IMR-90 (cell line): ENCODE results near the gene SEMA4D. TPM values are rescaled to one million over a fixed set of nuclear protein-coding genes. Genes with fewer than 3 reads are reported as not detected.
A peak's percentile ranks its signal among the peaks of the same experiment; 100 is the strongest.

Experiments used
- ATAC-seq: fragments of 200-7000 bp; cut with Tn5 transposase; 2 replicates; pipeline ENCODE4 v1.9.1; 2020; ENCODE audit warnings: low read depth, mild to moderate bottlenecking, moderate library complexity
- BruUV-seq: library from RNA; stranded (reverse); fragments of 400-500 nt; replicated peaks from 2 replicates; lab custom pipeline; 2021; lab: Mats Ljungman, UMichigan
- CTCF ChIA-PET: fragments of 300-600 bp; formaldehyde crosslinking; extraction: SDS; loops from one replicate; lab custom pipeline; 2021; ENCODE audit warnings: antibody characterized with exemption; lab: Yijun Ruan, JAX
- POLR2A ChIA-PET: fragments of 300-600 bp; sonication (Branson Sonifier 250); formaldehyde crosslinking; loops from one replicate; lab custom pipeline; 2022; ENCODE audit warnings: antibody characterized with exemption; ENCODE audit not compliant: unreplicated experiment; lab: Charles Lee
- DNase-seq: peaks from one replicate; pipeline ENCODE4 v3.0.0; 2013
- H2AFZ ChIP-seq: replicated peaks from 2 replicates; pipeline ENCODE3; 2013; ENCODE audit warnings: low read length, mild to moderate bottlenecking; ENCODE audit not compliant: poor library complexity
- H2AK5ac ChIP-seq: 2 replicates; pipeline ENCODE4 v1.6.1; 2013; ENCODE audit warnings: low read depth, low read length, inconsistent platforms
- H2AK9ac ChIP-seq: replicated peaks from 2 replicates; pipeline ENCODE3; 2013; ENCODE audit warnings: mild to moderate bottlenecking, low read depth, low read length, moderate library complexity; ENCODE audit not compliant: poor library complexity
- H2BK120ac ChIP-seq: 2 replicates; pipeline ENCODE4 v1.6.1; 2013; ENCODE audit warnings: low read depth, low read length, inconsistent platforms
- H2BK15ac ChIP-seq: 3 replicates; pipeline ENCODE4 v1.6.1; 2013; ENCODE audit warnings: low read depth, low read length, inconsistent platforms
- H2BK20ac ChIP-seq: 2 replicates; pipeline ENCODE4 v1.6.1; 2013; ENCODE audit warnings: low read depth, mild to moderate bottlenecking, inconsistent platforms, low read length, moderate library complexity
- H2BK5ac ChIP-seq: 2 replicates; pipeline ENCODE4 v1.6.1; 2013; ENCODE audit warnings: mild to moderate bottlenecking, low read depth, low read length, inconsistent platforms; ENCODE audit not compliant: poor library complexity, severe bottlenecking
- H3K14ac ChIP-seq: replicated peaks from 2 replicates; pipeline ENCODE4 v1.6.1; 2013; ENCODE audit warnings: low read depth, low read length, inconsistent platforms
- H3K18ac ChIP-seq: 2 replicates; pipeline ENCODE4 v1.6.1; 2013; ENCODE audit warnings: low read depth, low read length, control low read depth
- H3K23ac ChIP-seq: 2 replicates; pipeline ENCODE4 v1.6.1; 2013; ENCODE audit warnings: low read depth, low read length, inconsistent platforms
- H3K27ac ChIP-seq: 2 replicates; pipeline ENCODE4 v1.5.1; 2013; ENCODE audit warnings: mild to moderate bottlenecking, control low read depth, low read length; ENCODE audit not compliant: insufficient read depth
- H3K27me3 ChIP-seq: 2 replicates; pipeline ENCODE4 v1.6.1; 2013; ENCODE audit warnings: low read length; ENCODE audit not compliant: control insufficient read depth, insufficient read depth
- H3K36me3 ChIP-seq: 2 replicates; pipeline ENCODE4 v1.6.1; 2013; ENCODE audit warnings: low read length, mixed read lengths; ENCODE audit not compliant: control insufficient read depth, insufficient read depth
- H3K4ac ChIP-seq: 2 replicates; pipeline ENCODE4 v1.6.1; 2013; ENCODE audit warnings: low read depth, low read length, inconsistent platforms
- H3K4me1 ChIP-seq: 2 replicates; pipeline ENCODE4 v1.6.1; 2013; ENCODE audit warnings: low read length, mixed read lengths; ENCODE audit not compliant: control insufficient read depth, insufficient read depth
- H3K4me2 ChIP-seq: 2 replicates; pipeline ENCODE4 v1.6.1; 2013; ENCODE audit warnings: low read depth, mild to moderate bottlenecking, control low read depth, low read length, moderate library complexity
- H3K4me3 ChIP-seq: 2 replicates; pipeline ENCODE4 v1.5.1; 2013; ENCODE audit warnings: low read depth, mild to moderate bottlenecking, control low read depth, low read length, moderate library complexity; ENCODE audit not compliant: insufficient read depth
- H3K56ac ChIP-seq: 2 replicates; pipeline ENCODE4 v1.6.1; 2013; ENCODE audit warnings: low read length, inconsistent platforms; ENCODE audit not compliant: insufficient read depth; ENCODE audit errors: extremely low read depth
- H3K79me1 ChIP-seq, 2 experiments: 2 replicates each; pipeline ENCODE4 v1.6.1; 2013; ENCODE audit warnings: low read length in 2 of 2, inconsistent platforms in 1 of 2, low read depth in 1 of 2
- H3K9ac ChIP-seq: 2 replicates; pipeline ENCODE4 v1.6.1; 2013; ENCODE audit warnings: low read depth, low read length, control low read depth
- H3K9me1 ChIP-seq: 2 replicates; pipeline ENCODE4 v1.6.1; 2013; ENCODE audit warnings: low read length, inconsistent platforms; ENCODE audit not compliant: insufficient read depth
- H3K9me3 ChIP-seq: 2 replicates; pipeline ENCODE4 v1.6.1; 2013; ENCODE audit warnings: low read length; ENCODE audit not compliant: control insufficient read depth, insufficient read depth
- H4K20me1 ChIP-seq: 2 replicates; pipeline ENCODE4 v1.6.1; 2013; ENCODE audit warnings: low read length, inconsistent platforms; ENCODE audit not compliant: insufficient read depth
- H4K5ac ChIP-seq: 2 replicates; pipeline ENCODE4 v1.6.1; 2013; ENCODE audit warnings: mild to moderate bottlenecking, low read depth, low read length, control low read depth
- H4K8ac ChIP-seq, 2 experiments: 2 replicates each; pipeline ENCODE4 v1.6.1; 2013; ENCODE audit warnings: low read depth in 2 of 2, low read length in 2 of 2, control low read depth in 1 of 2, inconsistent platforms in 1 of 2
- H4K91ac ChIP-seq: 2 replicates; pipeline ENCODE4 v1.6.1; 2013; ENCODE audit warnings: low read depth, low read length, inconsistent platforms; ENCODE audit not compliant: insufficient read depth
- BHLHE40 ChIP-seq: fragments of 150-350 bp; IDR thresholded peaks from 2 replicates; pipeline ENCODE4 v1.6.1; 2016; ENCODE audit warnings: mild to moderate bottlenecking, low read depth, low read length
- CEBPB ChIP-seq: IDR thresholded peaks from 2 replicates; pipeline ENCODE4 v1.6.1; 2012; ENCODE audit warnings: low read depth, low read length, improper control_type of control experiment
- CTCF ChIP-seq: conservative IDR thresholded peaks from 2 replicates; pipeline ENCODE4 v1.5.1; 2012; ENCODE audit warnings: mild to moderate bottlenecking, low read depth, low read length, improper control_type of control experiment
- ELK1 ChIP-seq: fragments of 150-350 bp; IDR thresholded peaks from 2 replicates; pipeline ENCODE4 v1.6.1; 2016; ENCODE audit warnings: low read depth, mild to moderate bottlenecking, low read length, moderate library complexity, borderline replicate concordance
- FOS ChIP-seq: fragments of 150-350 bp; IDR thresholded peaks from 2 replicates; pipeline ENCODE4 v1.6.1; 2016; ENCODE audit warnings: low read depth, low read length
- MAFK ChIP-seq: IDR thresholded peaks from 2 replicates; pipeline ENCODE4 v1.6.1; 2012; ENCODE audit warnings: low read depth, low read length, improper control_type of control experiment
- MAZ ChIP-seq: IDR thresholded peaks from 2 replicates; pipeline ENCODE4 v1.6.1; 2012; ENCODE audit warnings: low read depth, mild to moderate bottlenecking, low read length, improper control_type of control experiment, moderate library complexity, borderline replicate concordance
- NFE2L2 ChIP-seq: fragments of 150-350 bp; IDR thresholded peaks from 2 replicates; pipeline ENCODE4 v1.6.1; 2016; ENCODE audit warnings: low read depth, mild to moderate bottlenecking, low read length
- POLR2A ChIP-seq: IDR thresholded peaks from 2 replicates; pipeline ENCODE4 v1.6.1; 2012; ENCODE audit warnings: mild to moderate bottlenecking, low read depth, low read length
- RCOR1 ChIP-seq: IDR thresholded peaks from 2 replicates; pipeline ENCODE4 v1.6.1; 2012; ENCODE audit warnings: mild to moderate bottlenecking, low read length, improper control_type of control experiment; ENCODE audit not compliant: insufficient replicate concordance
- RFX5 ChIP-seq: IDR thresholded peaks from 2 replicates; pipeline ENCODE4 v1.8.0; 2012; ENCODE audit warnings: low read depth, mild to moderate bottlenecking, low read length, moderate library complexity
- SMC3 ChIP-seq: fragments of 150-350 bp; IDR thresholded peaks from 2 replicates; pipeline ENCODE4 v1.6.1; 2016; ENCODE audit warnings: low read depth, mild to moderate bottlenecking, antibody characterized with exemption, low read length, moderate library complexity
- WGBS, 2 experiments: methylation state at CpG; one replicate each; pipeline versions ENCODE4 v1.1.5 to v1.1.7; 2013; ENCODE audit warnings: missing lambda C conversion rate in 2 of 2; ENCODE audit not compliant: insufficient read length in 1 of 2; ENCODE audit errors: extremely low coverage in 2 of 2; 5-methylcytosine and 5-hydroxymethylcytosine counted together
- dilution Hi-C: fragments of 300-500 bp; cut with HindIII; formaldehyde crosslinking; loops from one replicate; pipeline ENCODE4 v1.14.3; 2018; ENCODE audit warnings: low sequenced_read_pairs; ENCODE audit not compliant: unreplicated experiment
- in situ Hi-C: fragments of 300-500 bp; cut with MboI; formaldehyde crosslinking; loops from 3 replicates; pipeline ENCODE4 v1.14.3; 2019; ENCODE audit warnings: low sequenced_read_pairs, inconsistent platforms, mixed read lengths
- intact Hi-C: fragments of 100-400 bp; cut with micrococcal nuclease; formaldehyde crosslinking; loops from 2 replicates; pipeline ENCODE4 v1.10.0; 2022
- polyA plus RNA-seq, 3 experiments: library from polyadenylated mRNA; depleted of rRNA; stranded (reverse); fragments of >200 nt; gene quantifications; 2 replicates each; pipeline ENCODE4 v1.2.3, GENCODE V29; 2012; ENCODE audit warnings: low replicate concordance in 1 of 3
- total RNA-seq: library from RNA; depleted of rRNA; stranded (reverse); fragments of >200 nt; gene quantifications from 2 replicates; pipeline ENCODE4 v1.2.3, GENCODE V29; 2012

SEMA4D gene
- total and polyA plus RNA-seq, 2 of the 4 experiments (the other 2 are of a cell fraction): 0.90 to 1.5 TPM

GRCh38 chr9:89440548-89440947, 57.4 kb downstream of the SEMA4D start:
- H3K79me1 ChIP-seq: no peaks in the 10 kb centered on the region
- H3K27me3 ChIP-seq: no peaks in the 10 kb centered on the region
- in situ Hi-C loops: no loop called here
- no peak overlapping the region for H3K27ac ChIP-seq
- no peaks in the 10 kb centered on the region for H3K36me3 ChIP-seq
- no peak overlapping the region for H2AK9ac ChIP-seq
- no peak overlapping the region; the same call in 1 of the 2 replicates for H3K4ac ChIP-seq
- H4K8ac ChIP-seq: no peak overlapping the region
- peaks cover 3% of the 10 kb centered on the region; the same call in 1 of the 2 replicates for H4K20me1 ChIP-seq
- POLR2A ChIA-PET: no interaction called here
- CTCF ChIA-PET: no interaction called here
- no TSS peak for BruUV-seq
- H3K9me3 ChIP-seq: no peaks in the 10 kb centered on the region
- no peak overlapping the region for H2AFZ ChIP-seq
- H3K4me2 ChIP-seq: no peak overlapping the region
- H3K14ac ChIP-seq: no peak overlapping the region
- H3K4me1 ChIP-seq: peaks cover 10% of the 10 kb centered on the region; the same call in 1 of the 2 replicates
- WGBS, 2 experiments: 96% methylated on average over 4 of the region's 7 CpGs; no CpG with 5 or more reads in 1 of the 2 experiments
- intact Hi-C loops: no loop called here
- DNase-seq (no peak), ATAC-seq (no peak)
- H4K5ac ChIP-seq: no peak overlapping the region
- H3K4me3 ChIP-seq: no peak overlapping the region
- H2BK20ac ChIP-seq: no peak overlapping the region
- no peak overlapping the region for H3K9ac ChIP-seq
- H2BK5ac ChIP-seq: no peak overlapping the region
- dilution Hi-C loops: no loop called here
- H3K9me1 ChIP-seq: peaks cover 6% of the 10 kb centered on the region; the same call in 1 of the 2 replicates
- no peak for TF ChIP-seq MAFK
- no peak for TF ChIP-seq POLR2A
- TF ChIP-seq RFX5: no peak
- TF ChIP-seq MAZ: no peak
- no peak for TF ChIP-seq NFE2L2
- no peak for TF ChIP-seq SMC3
- TF ChIP-seq CTCF: no peak
- TF ChIP-seq ELK1: no peak
- TF ChIP-seq CEBPB: no peak
- TF ChIP-seq BHLHE40: no peak
- no peak for TF ChIP-seq FOS
- no peak for TF ChIP-seq RCOR1
- no peak overlapping the region for H3K56ac ChIP-seq
- 0 out of 2 replicates have a peak overlapping the region, but pooled peaks have one; percentile 8 for H2BK120ac ChIP-seq
- H3K23ac ChIP-seq: no peak overlapping the region
- H2BK15ac ChIP-seq: no peak overlapping the region
- no peak overlapping the region for H4K91ac ChIP-seq
- no peak overlapping the region for H2AK5ac ChIP-seq
- H3K18ac ChIP-seq: no peak overlapping the region
